Measurements from ENCODE around the gene AMTN. TPM values are rescaled to one million over a fixed set of nuclear protein-coding genes. Genes with fewer than 3 reads are reported as not detected.
"Not testable (repeated sequence)": the region's sequence is repeated elsewhere in the genome, so short reads cannot be mapped to it uniquely, and the experiment has no call there.

Gene AMTN
- total RNA-seq = not detected
- long read RNA-seq = 0 reads

GRCh38 chr4:70518269-70518668 is at the start of gene AMTN:
AMTN (plus strand) TSS chr4:70518569; CDS start chr4:70518778, 209 bp downstream.
- intact Hi-C loops (cut with DNase I) = no loop called here
- no peak for DNase-seq (ENCODE audit: low spot score)

- intact Hi-C loops (cut with DNase I) = no loop called here
Observed at GRCh38 chr4:70471897-70472296, 46.5 kb upstream of the AMTN start, which contains the start of gene MUC7. MUC7 (plus strand) TSS chr4:70472197; CDS start chr4:70474022, 1,825 bp downstream.

GRCh38 chr4:70473679-70474078 is 44.7 kb upstream of the AMTN start:
- intact Hi-C loops (cut with DNase I) = no loop called here

More at GRCh38 chr4:70471897-70472296, 46.5 kb upstream of the AMTN start, which contains the start of gene MUC7:
- no peak for DNase-seq (ENCODE audit: low spot score)

GRCh38 chr4:70488748-70489147 is 29.6 kb upstream of the AMTN start:
- intact Hi-C loops (cut with DNase I) = no loop called here

More at GRCh38 chr4:70473679-70474078, 44.7 kb upstream of the AMTN start:
- DNase-seq (ENCODE audit: low spot score) = no peak

GRCh38 chr4:70496231-70496630 is 22.1 kb upstream of the AMTN start:
- no peak for DNase-seq (ENCODE audit: low spot score)
- intact Hi-C loops (cut with DNase I) = no loop called here

More at GRCh38 chr4:70488748-70489147, 29.6 kb upstream of the AMTN start:
- no peak for DNase-seq (ENCODE audit: low spot score)

GRCh38 chr4:70501838-70502237 is 16.5 kb upstream of the AMTN start:
- DNase-seq (ENCODE audit: low spot score); intact Hi-C loops (cut with DNase I): not testable (repeated sequence)

GRCh38 chr4:70504733-70505132 is 13.6 kb upstream of the AMTN start:
- no peak for DNase-seq (ENCODE audit: low spot score)
- intact Hi-C loops (cut with DNase I) = no loop called here

- no peak for DNase-seq (ENCODE audit: low spot score)
- intact Hi-C loops (cut with DNase I) = no loop called here
Observed at GRCh38 chr4:70505151-70505748, 13.1 kb upstream of the AMTN start.

GRCh38 chr4:70508801-70509200 is 9.6 kb upstream of the AMTN start:
- no peak for DNase-seq (ENCODE audit: low spot score)
- intact Hi-C loops (cut with DNase I) = no loop called here

GRCh38 chr4:70511365-70511764 is 7.0 kb upstream of the AMTN start:
- intact Hi-C loops (cut with DNase I) = no loop called here
- DNase-seq (ENCODE audit: low spot score) = no peak

- intact Hi-C loops (cut with DNase I) = no loop called here
- no peak for DNase-seq (ENCODE audit: low spot score)
Observed at GRCh38 chr4:70515367-70516250, 2.8 kb upstream of the AMTN start.

GRCh38 chr4:70518716-70519115 is 347 bp downstream of the AMTN start:
- intact Hi-C loops (cut with DNase I) = no loop called here
- DNase-seq (ENCODE audit: low spot score) = no peak

GRCh38 chr4:70522626-70523025 is 4.3 kb downstream of the AMTN start:
- no peak for DNase-seq (ENCODE audit: low spot score)
- intact Hi-C loops (cut with DNase I) = no loop called here

GRCh38 chr4:70530997-70531396 is 12.6 kb downstream of the AMTN start:
- no peak for DNase-seq (ENCODE audit: low spot score)
- intact Hi-C loops (cut with DNase I) = no loop called here

- no peak for DNase-seq (ENCODE audit: low spot score)
- intact Hi-C loops (cut with DNase I) = no loop called here
Observed at GRCh38 chr4:70531981-70532380, 13.6 kb downstream of the AMTN start.

GRCh38 chr4:70533211-70533610 is 14.8 kb downstream of the AMTN start:
- no peak for DNase-seq (ENCODE audit: low spot score)
- intact Hi-C loops (cut with DNase I) = no loop called here

- no peak for DNase-seq (ENCODE audit: low spot score)
- intact Hi-C loops (cut with DNase I) = no loop called here
Observed at GRCh38 chr4:70533791-70534190, 15.4 kb downstream of the AMTN start.

- intact Hi-C loops (cut with DNase I) = not testable (repeated sequence)
Observed at GRCh38 chr4:70534886-70535285, 16.5 kb downstream of the AMTN start.

GRCh38 chr4:70538869-70539268 is 20.5 kb downstream of the AMTN start:
- no peak for DNase-seq (ENCODE audit: low spot score)
- intact Hi-C loops (cut with DNase I) = no loop called here

More at GRCh38 chr4:70534886-70535285, 16.5 kb downstream of the AMTN start:
- DNase-seq (ENCODE audit: low spot score) = not testable (repeated sequence)

GRCh38 chr4:70544279-70544868 is 26.0 kb downstream of the AMTN start:
- no peak for DNase-seq (ENCODE audit: low spot score)
- intact Hi-C loops (cut with DNase I) = no loop called here

Data from cardiac septum (tissue), 1 donor.